ENCODE results near the gene SGK1. TPM values are rescaled to one million over a fixed set of nuclear protein-coding genes. Genes with fewer than 3 reads are reported as not detected.

Gene SGK1
- total RNA-seq, 1 donor from 2014 or later: 15.8 TPM

DNA sequence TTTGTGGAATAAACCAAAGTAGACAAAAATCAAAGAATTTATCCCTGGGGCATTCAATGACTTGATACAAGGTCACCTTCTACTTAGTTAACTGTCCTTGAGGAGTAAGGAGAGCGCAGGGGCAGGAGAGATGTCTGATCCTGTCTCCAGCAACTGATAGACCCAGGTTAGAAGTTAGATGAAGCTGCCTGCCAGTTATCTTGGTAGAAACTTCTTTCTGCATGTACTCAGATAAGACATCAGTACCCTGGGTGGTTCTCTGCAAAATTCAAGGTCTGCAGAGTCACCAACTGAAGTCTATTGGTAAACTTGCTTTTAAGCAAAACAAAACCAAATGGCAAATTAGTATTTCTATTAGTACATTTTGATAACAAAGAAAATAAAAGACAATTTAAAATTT lies 2.7 kb downstream of the SGK1 start:
- Histone ChIP-seq H3K36me3 (no peaks in the 10 kb centered on the region), H3K4me1 (peaks cover 22% of the 10 kb centered on the region), H3K4me2 (no peak overlapping the region), H2AFZ (replicated peaks) (no peak overlapping the region), H3K9me3 (ENCODE audit: low read depth) (no peaks in the 10 kb centered on the region), H3K27ac (no peak overlapping the region), H3K27me3 (peaks cover 13% of the 10 kb centered on the region), H3K79me2 (ENCODE audit: low read depth) (no peaks in the 10 kb centered on the region), H3K9ac (no peak overlapping the region), H4K20me1 (ENCODE audit: low read depth) (no peaks in the 10 kb centered on the region), H3F3A (ENCODE audit: low read depth) (peaks cover 15% of the 10 kb centered on the region), H3K4me3 (no peak overlapping the region)
- Mint-ChIP-seq H3K4me1 (peaks cover 17% of the 10 kb centered on the region), H3K36me3 (no peaks in the 10 kb centered on the region), H3K27me3 (ENCODE audit: insufficient read depth, low read depth) (peaks cover 22% of the 10 kb centered on the region), H3K27ac (no peak overlapping the region), H3K4me3 (no peak overlapping the region), H3K9me3 (no peaks in the 10 kb centered on the region)
- TF ChIP-seq EZH2phosphoT487 (IDR thresholded peaks at IDR 0.05) (no peak), EZH2 (IDR thresholded peaks at IDR 0.05) (no peak)
- TF ChIP-seq, protein P1, sequence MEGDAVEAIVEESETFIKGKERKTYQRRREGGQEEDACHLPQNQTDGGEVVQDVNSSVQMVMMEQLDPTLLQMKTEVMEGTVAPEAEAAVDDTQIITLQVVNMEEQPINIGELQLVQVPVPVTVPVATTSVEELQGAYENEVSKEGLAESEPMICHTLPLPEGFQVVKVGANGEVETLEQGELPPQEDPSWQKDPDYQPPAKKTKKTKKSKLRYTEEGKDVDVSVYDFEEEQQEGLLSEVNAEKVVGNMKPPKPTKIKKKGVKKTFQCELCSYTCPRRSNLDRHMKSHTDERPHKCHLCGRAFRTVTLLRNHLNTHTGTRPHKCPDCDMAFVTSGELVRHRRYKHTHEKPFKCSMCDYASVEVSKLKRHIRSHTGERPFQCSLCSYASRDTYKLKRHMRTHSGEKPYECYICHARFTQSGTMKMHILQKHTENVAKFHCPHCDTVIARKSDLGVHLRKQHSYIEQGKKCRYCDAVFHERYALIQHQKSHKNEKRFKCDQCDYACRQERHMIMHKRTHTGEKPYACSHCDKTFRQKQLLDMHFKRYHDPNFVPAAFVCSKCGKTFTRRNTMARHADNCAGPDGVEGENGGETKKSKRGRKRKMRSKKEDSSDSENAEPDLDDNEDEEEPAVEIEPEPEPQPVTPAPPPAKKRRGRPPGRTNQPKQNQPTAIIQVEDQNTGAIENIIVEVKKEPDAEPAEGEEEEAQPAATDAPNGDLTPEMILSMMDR (IDR thresholded peaks at IDR 0.05): no peak
- DNase-seq (ENCODE audit: low spot score): no peak

DNA sequence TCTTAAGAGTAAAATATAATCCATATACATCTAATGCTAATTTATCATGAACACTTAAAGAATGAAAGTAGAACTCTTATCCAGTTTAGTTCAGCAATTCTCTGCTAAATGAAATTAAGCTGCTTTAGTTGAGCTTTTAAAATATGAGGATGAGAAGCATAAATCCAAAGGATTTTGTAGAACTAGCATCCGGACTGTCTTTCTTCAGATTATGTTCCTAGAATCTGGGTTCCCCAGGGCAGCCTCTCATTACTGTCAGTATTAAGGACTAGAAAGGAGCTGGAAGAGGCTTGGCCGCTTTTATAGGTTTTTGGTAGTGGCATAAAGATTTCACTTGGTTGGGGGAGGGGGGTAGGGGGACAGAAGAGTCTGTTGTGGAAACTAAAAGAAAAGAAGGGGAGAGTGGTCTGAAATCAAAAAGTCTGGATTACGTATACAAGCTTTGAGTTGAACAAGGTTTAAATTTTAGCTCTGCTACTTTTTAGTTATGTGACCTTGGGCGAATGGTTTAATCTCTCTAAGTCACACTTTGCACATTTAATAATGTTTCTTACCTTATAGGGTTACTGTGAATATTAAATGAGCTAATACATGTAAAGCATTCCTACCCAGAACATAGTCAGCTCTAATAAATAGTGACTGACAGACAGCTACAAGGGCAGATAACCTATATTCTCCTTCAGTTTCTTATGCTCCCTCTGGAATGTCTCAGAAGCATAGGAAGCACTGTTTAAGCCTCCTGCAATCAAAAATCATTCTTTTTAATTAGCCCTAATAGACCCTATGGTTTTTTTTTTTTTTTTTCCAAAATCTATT lies 3.7 kb downstream of the SGK1 start:
- peaks cover 17% of the 10 kb centered on the region for H3K4me1 Mint-ChIP-seq
- H3K4me3 Mint-ChIP-seq: no peak overlapping the region
- peaks cover 24% of the 10 kb centered on the region for H3K27me3 Mint-ChIP-seq (ENCODE audit: insufficient read depth, low read depth)
- no peaks in the 10 kb centered on the region for H3K9me3 Mint-ChIP-seq
- no peaks in the 10 kb centered on the region for H3K79me2 ChIP-seq (ENCODE audit: low read depth)
- no peak overlapping the region for H3K9ac ChIP-seq
- H2AFZ ChIP-seq (replicated peaks): no peak overlapping the region
- H3K36me3 Mint-ChIP-seq: no peaks in the 10 kb centered on the region
- H3K27ac Mint-ChIP-seq: no peak overlapping the region
- H3K4me2 ChIP-seq: no peak overlapping the region
- H4K20me1 ChIP-seq (ENCODE audit: low read depth): no peaks in the 10 kb centered on the region
- no peak for DNase-seq (ENCODE audit: low spot score)
- H3K27ac ChIP-seq: no peak overlapping the region
- TF ChIP-seq EZH2 (IDR thresholded peaks at IDR 0.05): no peak
- TF ChIP-seq, protein P1 (IDR thresholded peaks at IDR 0.05): no peak
- H3K4me1 ChIP-seq: peaks cover 22% of the 10 kb centered on the region
- H3F3A ChIP-seq (ENCODE audit: low read depth): peaks cover 15% of the 10 kb centered on the region
- no peaks in the 10 kb centered on the region for H3K9me3 ChIP-seq (ENCODE audit: low read depth)
- H3K4me3 ChIP-seq: no peak overlapping the region
- H3K27me3 ChIP-seq: peaks cover 13% of the 10 kb centered on the region
- H3K36me3 ChIP-seq: no peaks in the 10 kb centered on the region

DNA sequence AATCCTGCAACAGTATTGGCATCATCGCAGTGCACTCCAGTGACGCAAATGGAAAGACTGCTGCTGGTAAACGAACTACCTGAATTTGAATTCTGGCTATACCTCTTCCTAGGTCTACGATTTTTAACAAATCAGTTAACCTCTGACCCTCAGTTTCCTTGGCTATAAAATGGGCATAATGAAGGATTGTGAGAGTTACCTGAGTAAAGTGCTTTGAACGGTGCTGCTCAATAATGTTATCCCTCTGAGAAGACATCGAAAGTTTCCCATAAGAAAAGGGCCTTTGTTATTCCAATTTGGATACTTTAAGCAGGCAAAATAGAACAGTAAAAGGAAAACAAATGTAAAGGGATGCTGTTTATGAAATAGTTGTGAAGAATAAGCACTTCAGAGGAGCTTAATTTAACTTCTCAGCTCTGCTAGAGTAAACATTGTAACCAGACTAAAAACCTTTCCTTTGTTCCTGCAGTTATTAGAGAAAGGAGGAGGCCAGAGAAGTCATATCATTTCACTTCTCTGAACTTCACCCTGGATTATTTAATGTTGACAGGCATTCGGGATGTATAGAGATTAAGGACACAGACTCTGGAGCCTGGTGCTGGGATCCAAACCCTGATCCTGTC lies 5.8 kb downstream of the SGK1 start:
- H3F3A ChIP-seq (ENCODE audit: low read depth): no peaks in the 10 kb centered on the region
- no peaks in the 10 kb centered on the region for H3K9me3 ChIP-seq (ENCODE audit: low read depth)
- no peaks in the 10 kb centered on the region for H3K36me3 ChIP-seq
- H3K4me1 Mint-ChIP-seq: peaks cover 5% of the 10 kb centered on the region
- H4K20me1 ChIP-seq (ENCODE audit: low read depth): no peaks in the 10 kb centered on the region
- no peak overlapping the region for H3K27ac ChIP-seq
- H3K9me3 Mint-ChIP-seq: no peaks in the 10 kb centered on the region
- no peak overlapping the region for H3K9ac ChIP-seq
- no peak overlapping the region for H3K4me3 ChIP-seq
- no peaks in the 10 kb centered on the region for H3K27me3 ChIP-seq
- no peaks in the 10 kb centered on the region for H3K79me2 ChIP-seq (ENCODE audit: low read depth)
- H3K27ac Mint-ChIP-seq: no peak overlapping the region
- TF ChIP-seq EZH2 (IDR thresholded peaks at IDR 0.05): no peak
- TF ChIP-seq, protein P1 (IDR thresholded peaks at IDR 0.05): no peak
- TF ChIP-seq EZH2phosphoT487 (IDR thresholded peaks at IDR 0.05): no peak
- H3K4me3 Mint-ChIP-seq: no peak overlapping the region
- H2AFZ ChIP-seq (replicated peaks): no peak overlapping the region
- no peak overlapping the region for H3K4me2 ChIP-seq
- H3K36me3 Mint-ChIP-seq: no peaks in the 10 kb centered on the region
- peaks cover 12% of the 10 kb centered on the region for H3K27me3 Mint-ChIP-seq (ENCODE audit: insufficient read depth, low read depth)
- no peak for DNase-seq (ENCODE audit: low spot score)
- peaks cover 13% of the 10 kb centered on the region for H3K4me1 ChIP-seq
